KMS-11 (cell line): ENCODE measurements around the gene SLC35F3.

Source experiments
- H2AFZ ChIP-seq: fragments of 200-600 bp; sonication (generic); 2 replicates; pipeline ENCODE4 v1.6.1; 2016; ENCODE audit warnings: antibody characterized with exemption, mixed run types, low read depth
- H3K27ac ChIP-seq: fragments of 200-600 bp; sonication (generic); 2 replicates; pipeline ENCODE4 v1.6.1; 2016; ENCODE audit warnings: mild to moderate bottlenecking, mixed run types
- H3K27me3 ChIP-seq: fragments of 200-600 bp; sonication (generic); 2 replicates; pipeline ENCODE4 v1.6.1; 2017; ENCODE audit warnings: mild to moderate bottlenecking, low read depth, mixed run types, moderate library complexity; ENCODE audit not compliant: insufficient read depth
- H3K36me3 ChIP-seq: fragments of 200-600 bp; sonication (generic); 2 replicates; pipeline ENCODE4 v1.6.1; 2017; ENCODE audit warnings: mild to moderate bottlenecking, mixed run types; ENCODE audit not compliant: insufficient read depth
- H3K4me1 ChIP-seq: fragments of 200-600 bp; sonication (generic); 2 replicates; pipeline ENCODE4 v1.6.1; 2016; ENCODE audit warnings: mild to moderate bottlenecking, low read depth, mixed run types; ENCODE audit not compliant: poor library complexity, severe bottlenecking
- H3K4me2 ChIP-seq: fragments of 200-600 bp; sonication (generic); 2 replicates; pipeline ENCODE4 v1.7.0; 2016; ENCODE audit warnings: mild to moderate bottlenecking, mixed run types
- H3K4me3 ChIP-seq: fragments of 200-600 bp; sonication (generic); IDR thresholded peaks from 2 replicates; pipeline ENCODE4 v1.6.1; 2017; ENCODE audit warnings: low read depth, low read length, mixed read lengths; ENCODE audit not compliant: insufficient read depth
- H3K79me2 ChIP-seq: fragments of 200-600 bp; sonication (generic); 2 replicates; pipeline ENCODE4 v1.6.1; 2016; ENCODE audit warnings: low read depth, mixed run types; ENCODE audit not compliant: insufficient read depth
- H3K9ac ChIP-seq: fragments of 200-600 bp; sonication (generic); 2 replicates; pipeline ENCODE4 v1.6.1; 2016; ENCODE audit warnings: mild to moderate bottlenecking, mixed run types
- H4K20me1 ChIP-seq: fragments of 200-600 bp; sonication (generic); 2 replicates; pipeline ENCODE4 v1.6.1; 2016; ENCODE audit warnings: mild to moderate bottlenecking, mixed run types; ENCODE audit not compliant: insufficient read depth
- CTCF ChIP-seq: fragments of 200-600 bp; sonication (generic); conservative IDR thresholded peaks from 2 replicates; pipeline ENCODE4 v1.6.1; 2017; ENCODE audit warnings: low read depth, mild to moderate bottlenecking, antibody characterized with exemption, low read length, moderate library complexity, mixed read lengths

The SLC35F3 gene

DNA sequence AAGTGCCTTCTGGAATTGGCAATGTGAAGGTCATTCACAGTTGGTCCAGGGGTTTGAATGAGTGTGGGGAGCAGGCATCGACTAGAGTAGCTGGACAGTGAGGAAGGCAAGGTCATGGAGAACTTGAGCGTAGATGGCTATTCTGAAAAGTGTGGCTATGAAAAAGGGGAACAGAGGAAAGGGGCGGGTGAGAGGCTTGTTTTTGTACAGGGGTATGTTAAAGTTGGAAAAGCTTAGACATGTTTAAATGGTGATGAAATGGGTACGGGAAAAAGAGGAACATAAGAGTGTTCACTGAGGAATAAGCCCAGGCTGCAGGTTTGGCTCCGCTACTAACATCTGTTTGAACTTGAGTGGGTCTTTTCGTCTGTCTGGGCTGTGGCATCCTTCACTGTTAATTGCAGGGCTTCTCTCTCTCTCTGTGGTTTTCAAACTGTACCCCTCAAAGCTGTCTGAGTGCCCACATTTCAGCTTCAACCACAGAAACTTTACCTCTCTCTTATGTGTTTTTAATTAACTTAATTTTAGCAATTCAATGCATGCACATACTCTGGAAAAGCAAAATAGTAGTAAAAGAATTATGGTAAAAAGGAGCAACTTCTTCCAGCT is 398.0 kb downstream of the SLC35F3 start:
- Histone ChIP-seq H3K9ac (no peak overlapping the region), H3K4me2 (peak overlapping the region; percentile 26; the same call in 1 of the 2 replicates), H3K36me3 (no peaks in the 10 kb centered on the region), H3K27me3 (no peaks in the 10 kb centered on the region), H4K20me1 (no peaks in the 10 kb centered on the region), H2AFZ (0 out of 2 replicates have a peak overlapping the region, but pooled peaks have one; percentile 3), H3K79me2 (no peaks in the 10 kb centered on the region), H3K4me3 (no peak overlapping the region), H3K4me1 (peaks cover 13% of the 10 kb centered on the region), H3K27ac (no peak overlapping the region)
- TF ChIP-seq CTCF = no peak

- Histone ChIP-seq H3K36me3 (no peaks in the 10 kb centered on the region), H3K27ac (no peak overlapping the region), H3K27me3 (no peaks in the 10 kb centered on the region), H3K4me3 (no peak overlapping the region), H3K4me1 (peaks cover 13% of the 10 kb centered on the region), H2AFZ (no peak overlapping the region), H3K4me2 (no peak overlapping the region), H4K20me1 (no peaks in the 10 kb centered on the region), H3K79me2 (no peaks in the 10 kb centered on the region), H3K9ac (no peak overlapping the region)
- TF ChIP-seq CTCF = no peak
Observed at GRCh38 chr1:234303231-234303630, 398.8 kb downstream of the SLC35F3 start.

GRCh38 chr1:234307726-234308125 is 403.2 kb downstream of the SLC35F3 start:
- H3K4me3 ChIP-seq = no peak overlapping the region
- H2AFZ ChIP-seq = no peak overlapping the region
- H3K79me2 ChIP-seq = no peaks in the 10 kb centered on the region
- no peak overlapping the region for H3K9ac ChIP-seq
- no peak overlapping the region for H3K4me2 ChIP-seq
- H3K27me3 ChIP-seq = no peaks in the 10 kb centered on the region
- H3K4me1 ChIP-seq = peaks cover 8% of the 10 kb centered on the region
- no peak overlapping the region for H3K27ac ChIP-seq
- no peaks in the 10 kb centered on the region for H4K20me1 ChIP-seq
- TF ChIP-seq CTCF = no peak
- no peaks in the 10 kb centered on the region for H3K36me3 ChIP-seq

DNA sequence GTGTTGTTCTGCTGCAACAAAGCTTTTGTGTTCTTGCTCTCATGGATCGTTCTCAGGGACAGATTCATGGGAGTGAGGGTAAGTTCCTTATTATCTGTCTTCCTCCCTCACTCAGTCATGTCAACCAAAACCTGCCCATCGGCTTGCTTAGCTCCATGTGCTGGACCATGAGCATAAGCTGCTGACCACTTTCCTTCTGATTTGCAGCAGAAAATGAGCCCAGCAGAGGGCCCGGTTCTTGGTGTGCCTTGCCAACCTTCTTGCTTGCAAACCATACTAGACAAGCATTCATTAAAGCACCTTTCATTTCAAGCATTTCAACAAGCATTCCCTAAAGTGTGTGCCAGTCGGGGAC is 404.7 kb downstream of the SLC35F3 start:
- no peak for TF ChIP-seq CTCF
- no peak overlapping the region for H3K27ac ChIP-seq
- H3K4me3 ChIP-seq = peak overlapping the region; percentile 55
- H3K27me3 ChIP-seq = no peaks in the 10 kb centered on the region
- H3K9ac ChIP-seq = no peak overlapping the region
- H3K4me2 ChIP-seq = peak overlapping the region; percentile 49
- H2AFZ ChIP-seq = peak overlapping the region; percentile 57; the same call in 1 of the 2 replicates
- no peaks in the 10 kb centered on the region for H3K36me3 ChIP-seq
- H4K20me1 ChIP-seq = no peaks in the 10 kb centered on the region
- H3K4me1 ChIP-seq = peaks cover 3% of the 10 kb centered on the region
- no peaks in the 10 kb centered on the region for H3K79me2 ChIP-seq
